Ishikawa (cell line): Measurements from ENCODE around the gene C16orf92.
A peak's percentile ranks its signal among the peaks of the same experiment; 100 is the strongest.

Source experiments
- CREB1 ChIP-seq: IDR thresholded peaks from 2 replicates; pipeline ENCODE4 v1.6.1; 2012; ENCODE audit warnings: low read depth
- EGR1 ChIP-seq: IDR thresholded peaks from 2 replicates; pipeline ENCODE4 v1.6.1; 2012
- TAF1 ChIP-seq: IDR thresholded peaks from 2 replicates; pipeline ENCODE4 v1.6.1; 2012; ENCODE audit warnings: low read depth, mild to moderate bottlenecking

DNA sequence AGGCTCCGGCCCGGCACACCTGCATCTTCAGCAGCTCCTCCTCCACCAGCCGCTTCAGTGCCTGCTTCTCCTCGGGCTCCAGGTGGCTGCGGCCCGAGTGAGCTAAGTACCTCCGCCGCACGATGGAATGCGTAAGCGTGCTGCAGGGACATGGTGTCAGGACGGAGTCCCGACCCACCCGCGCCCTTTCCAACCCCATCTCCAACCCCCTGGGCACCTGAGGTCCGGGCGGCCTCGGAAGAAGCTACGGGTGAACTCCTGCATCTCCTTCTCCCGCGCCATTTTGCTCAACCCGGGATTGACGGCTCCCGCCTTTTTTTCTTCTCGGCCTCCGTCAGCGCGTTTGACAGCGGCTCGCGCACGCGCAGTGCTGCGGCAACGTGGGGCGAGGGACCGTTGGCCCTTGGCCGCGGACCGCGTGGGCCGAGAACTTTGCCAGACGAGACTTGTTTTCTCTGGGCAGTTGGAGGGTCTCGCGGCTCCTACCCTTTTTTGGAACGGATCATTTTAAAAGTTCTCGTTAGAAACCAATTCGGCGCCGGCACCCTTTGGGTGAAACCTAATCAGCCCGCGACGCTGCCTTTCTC, 27.6 kb upstream of the C16orf92 start, which contains the start of gene HIRIP3:
- TF ChIP-seq TAF1 (no peak), CREB1 (no peak), EGR1 (peak; percentile 9; the same call in 1 of the 2 replicates)
